Activated CD8-positive, alpha-beta memory T cell treated with anti-CD3 and anti-CD28 coated beads, Interleukin-2, amount 10 ng/mL, durations not matched to agents 7 days and 5 days (primary cell): ENCODE measurements around the gene CACNA2D3. TPM values are rescaled to one million over a fixed set of nuclear protein-coding genes. Genes with fewer than 3 reads are reported as not detected.

ENCODE experiments used
- ATAC-seq: fragments of 150-1000 bp; cut with Tn5 transposase; one replicate; pipeline ENCODE4 v1.10.0; 2021; ENCODE audit warnings: moderate library complexity
- CTCF ChIA-PET: fragments of 350-600 bp; sonication (Branson Sonifier 250); formaldehyde crosslinking; loops from one replicate; lab custom pipeline; 2021; ENCODE audit warnings: antibody characterized with exemption; lab: Charles Lee
- DNase-seq: peaks from one replicate; pipeline ENCODE4 v3.0.0-alpha.2; 2020
- H3K27ac Mint-ChIP-seq: one replicate; pipeline ENCODE4 v1.8.0; 2021; ENCODE audit warnings: mild to moderate bottlenecking, mixed read lengths
- H3K27me3 Mint-ChIP-seq: one replicate; pipeline ENCODE4 v1.8.0; 2021; ENCODE audit warnings: mixed read lengths
- H3K36me3 Mint-ChIP-seq: one replicate; pipeline ENCODE4 v1.8.0; 2021; ENCODE audit warnings: mild to moderate bottlenecking, mixed read lengths
- H3K4me1 Mint-ChIP-seq: one replicate; pipeline ENCODE4 v1.8.0; 2021; ENCODE audit warnings: mixed read lengths
- H3K4me3 Mint-ChIP-seq: one replicate; pipeline ENCODE4 v1.8.0; 2021; ENCODE audit warnings: mild to moderate bottlenecking, moderate library complexity, mixed read lengths
- H3K9me3 Mint-ChIP-seq: one replicate; pipeline ENCODE4 v1.8.0; 2022; ENCODE audit warnings: low read depth, mixed read lengths
- total RNA-seq, 2 experiments: library from RNA; stranded (reverse); gene quantifications; one replicate each; pipeline ENCODE4 v1.2.3, GENCODE V29; 2021

Gene CACNA2D3
- total RNA-seq, 2 experiments from 2014 or later, result not detected

GRCh38 chr3:55012091-55012490 is 889.7 kb downstream of the CACNA2D3 start:
- H3K36me3 Mint-ChIP-seq, result no peaks in the 10 kb centered on the region
- CTCF ChIA-PET, result no interaction called here
- no peak for ATAC-seq
- H3K27me3 Mint-ChIP-seq, result no peaks in the 10 kb centered on the region
- peaks cover 1% of the 10 kb centered on the region for H3K9me3 Mint-ChIP-seq
- no peak overlapping the region for H3K4me3 Mint-ChIP-seq
- H3K4me1 Mint-ChIP-seq, result no peaks in the 10 kb centered on the region
- no peak overlapping the region for H3K27ac Mint-ChIP-seq
- no peak for DNase-seq

DNA sequence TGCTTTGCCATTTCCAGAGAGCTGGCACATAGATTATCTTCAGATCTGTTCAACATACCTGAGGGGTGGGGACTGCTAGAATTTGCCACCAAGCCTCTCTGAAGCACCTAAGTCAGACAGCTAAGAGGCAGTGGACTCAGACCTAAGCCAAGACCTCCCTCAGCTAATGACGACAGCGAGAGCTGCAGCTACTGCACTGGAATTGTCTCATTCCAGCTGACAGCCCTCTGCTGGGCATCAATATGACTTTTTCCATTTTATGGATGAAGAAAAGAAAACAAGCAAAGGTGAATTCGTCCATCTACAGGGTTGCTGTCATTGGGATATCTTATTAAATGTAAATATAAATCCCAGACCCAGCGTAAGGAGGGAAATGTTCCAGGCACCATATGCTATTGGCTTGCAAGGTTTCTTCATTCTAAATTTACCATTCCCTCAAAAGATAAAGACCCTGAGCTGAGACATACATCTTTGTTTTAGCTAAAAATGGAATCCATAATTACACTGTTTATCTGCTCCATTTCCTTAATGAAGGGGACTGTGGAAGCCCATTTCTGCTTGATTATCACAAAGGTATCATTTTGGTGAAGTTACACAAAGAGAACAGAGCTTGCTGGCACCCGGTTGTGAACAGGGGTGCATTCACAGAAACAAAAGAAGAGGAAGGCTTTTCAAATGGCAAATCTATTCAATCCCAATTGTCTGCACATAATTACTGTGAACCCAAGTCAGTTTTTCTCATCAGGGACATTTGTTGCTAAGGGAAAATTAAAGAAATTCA is 891.0 kb downstream of the CACNA2D3 start:
- ATAC-seq, result no peak
- H3K9me3 Mint-ChIP-seq, result peaks cover 1% of the 10 kb centered on the region
- H3K36me3 Mint-ChIP-seq, result no peaks in the 10 kb centered on the region
- CTCF ChIA-PET, result no interaction called here
- no peaks in the 10 kb centered on the region for H3K4me1 Mint-ChIP-seq
- H3K27ac Mint-ChIP-seq, result no peak overlapping the region
- H3K4me3 Mint-ChIP-seq, result no peak overlapping the region
- no peak for DNase-seq
- no peaks in the 10 kb centered on the region for H3K27me3 Mint-ChIP-seq

DNA sequence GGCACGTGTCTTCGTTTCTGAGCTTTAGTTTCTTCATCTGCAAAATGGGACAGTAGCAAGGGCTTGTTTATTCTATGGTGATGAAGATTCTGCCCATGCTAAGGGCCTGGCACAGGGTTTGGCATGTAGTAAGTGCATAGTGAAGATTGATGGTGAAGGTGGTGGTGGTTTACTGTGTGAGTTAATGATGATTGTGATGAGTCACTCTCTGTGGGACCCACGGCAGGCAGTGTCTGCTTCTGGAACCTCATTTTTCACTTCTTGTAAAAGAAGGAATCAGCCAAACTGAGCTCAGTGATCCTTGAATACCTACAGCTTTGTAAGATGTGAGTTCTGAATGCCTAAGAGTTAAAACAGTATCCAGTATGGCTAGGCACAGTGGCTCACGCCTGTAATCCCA is 891.7 kb downstream of the CACNA2D3 start:
- Mint-ChIP-seq H3K4me3 (no peak overlapping the region), H3K9me3 (peaks cover 1% of the 10 kb centered on the region), H3K4me1 (no peaks in the 10 kb centered on the region), H3K27ac (no peak overlapping the region), H3K36me3 (no peaks in the 10 kb centered on the region), H3K27me3 (no peaks in the 10 kb centered on the region)
- ATAC-seq (no peak), DNase-seq (no peak)
- CTCF ChIA-PET, result no interaction called here

DNA sequence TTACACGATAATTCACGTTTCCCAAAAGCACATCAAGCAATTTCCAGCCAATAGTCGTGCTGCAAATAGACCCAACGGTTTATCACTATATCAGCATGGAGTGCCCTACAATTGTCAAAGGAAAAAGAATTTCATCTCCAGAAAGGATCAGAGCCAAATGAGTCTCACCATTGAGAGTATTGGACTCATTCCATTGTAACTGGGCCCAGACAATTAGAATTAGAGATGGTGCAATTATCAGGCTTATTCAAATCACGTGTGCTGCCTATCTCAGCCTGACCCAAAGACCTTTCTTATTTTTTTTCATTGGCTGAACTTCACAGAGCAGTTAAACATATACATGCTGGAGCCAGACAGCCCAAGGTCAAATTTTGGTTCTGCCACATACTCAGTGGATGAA is 892.6 kb downstream of the CACNA2D3 start:
- no peaks in the 10 kb centered on the region for H3K27me3 Mint-ChIP-seq
- no peak overlapping the region for H3K4me3 Mint-ChIP-seq
- no peaks in the 10 kb centered on the region for H3K36me3 Mint-ChIP-seq
- no peak overlapping the region for H3K27ac Mint-ChIP-seq
- DNase-seq, result no peak
- peaks cover 1% of the 10 kb centered on the region for H3K9me3 Mint-ChIP-seq
- H3K4me1 Mint-ChIP-seq, result no peaks in the 10 kb centered on the region
- ATAC-seq, result no peak
- CTCF ChIA-PET, result no interaction called here

GRCh38 chr3:55017876-55018275 is 895.5 kb downstream of the CACNA2D3 start:
- no peaks in the 10 kb centered on the region for H3K4me1 Mint-ChIP-seq
- no peaks in the 10 kb centered on the region for H3K36me3 Mint-ChIP-seq
- DNase-seq (no peak), ATAC-seq (no peak)
- H3K27ac Mint-ChIP-seq, result no peak overlapping the region
- no peak overlapping the region for H3K4me3 Mint-ChIP-seq
- H3K27me3 Mint-ChIP-seq, result no peaks in the 10 kb centered on the region
- H3K9me3 Mint-ChIP-seq, result peaks cover 1% of the 10 kb centered on the region
- CTCF ChIA-PET, result no interaction called here

DNA sequence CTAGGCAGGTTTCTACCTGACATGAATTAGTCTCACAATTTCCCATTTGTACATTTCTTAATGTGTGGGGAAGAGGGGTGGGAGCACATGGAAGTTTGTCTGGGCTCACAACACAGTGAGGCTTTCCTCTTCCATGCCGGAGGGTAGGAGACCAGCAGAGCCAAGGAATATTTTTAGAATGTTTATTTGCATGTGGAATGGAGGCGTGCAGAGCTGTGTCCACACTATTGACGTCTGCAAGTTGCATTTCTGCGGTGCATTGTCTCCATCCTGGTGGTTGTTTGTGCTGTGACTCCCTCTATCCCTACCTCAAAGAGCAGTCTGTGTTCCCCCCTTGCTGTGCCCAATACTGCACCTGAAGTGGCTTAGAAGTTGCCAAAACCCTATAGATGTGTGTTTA is 908.6 kb downstream of the CACNA2D3 start:
- no peak for ATAC-seq
- Mint-ChIP-seq H3K27me3 (no peaks in the 10 kb centered on the region), H3K36me3 (no peaks in the 10 kb centered on the region), H3K9me3 (no peaks in the 10 kb centered on the region), H3K27ac (no peak overlapping the region), H3K4me3 (no peak overlapping the region), H3K4me1 (no peaks in the 10 kb centered on the region)
- no peak for DNase-seq
- CTCF ChIA-PET, result no interaction called here

- Mint-ChIP-seq H3K27me3 (no peaks in the 10 kb centered on the region), H3K9me3 (peaks cover 4% of the 10 kb centered on the region), H3K36me3 (no peaks in the 10 kb centered on the region), H3K4me3 (no peak overlapping the region), H3K4me1 (no peaks in the 10 kb centered on the region), H3K27ac (no peak overlapping the region)
- CTCF ChIA-PET, result no interaction called here
- ATAC-seq, result no peak
- DNase-seq, result no peak
Observed at GRCh38 chr3:55036883-55037577, 914.7 kb downstream of the CACNA2D3 start.

DNA sequence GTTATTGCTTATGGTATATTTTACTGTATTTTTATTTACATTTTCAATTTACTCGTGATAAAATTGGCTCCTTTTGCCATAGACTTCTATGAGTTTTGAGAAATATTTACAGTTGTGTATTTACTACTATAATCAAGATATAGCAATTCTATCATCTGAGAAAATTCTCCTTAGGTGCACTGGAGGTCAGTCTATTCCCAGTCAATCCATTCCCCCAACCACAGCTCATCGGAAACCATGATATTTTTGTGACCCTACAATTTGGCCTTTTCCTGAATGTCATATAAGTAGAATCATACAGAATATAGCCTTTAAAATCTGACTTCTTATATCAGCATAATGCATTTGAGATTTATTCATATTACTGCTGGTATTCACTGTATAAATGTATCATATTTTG is 920.2 kb downstream of the CACNA2D3 start:
- no peaks in the 10 kb centered on the region for H3K27me3 Mint-ChIP-seq
- ATAC-seq (no peak), DNase-seq (no peak)
- H3K9me3 Mint-ChIP-seq, result peaks cover 4% of the 10 kb centered on the region
- CTCF ChIA-PET, result no interaction called here
- H3K4me1 Mint-ChIP-seq, result no peaks in the 10 kb centered on the region
- H3K4me3 Mint-ChIP-seq, result no peak overlapping the region
- no peaks in the 10 kb centered on the region for H3K36me3 Mint-ChIP-seq
- no peak overlapping the region for H3K27ac Mint-ChIP-seq

GRCh38 chr3:55044486-55044885 is 922.1 kb downstream of the CACNA2D3 start:
- no peaks in the 10 kb centered on the region for H3K36me3 Mint-ChIP-seq
- no peaks in the 10 kb centered on the region for H3K27me3 Mint-ChIP-seq
- no peak overlapping the region for H3K4me3 Mint-ChIP-seq
- DNase-seq, result no peak
- H3K9me3 Mint-ChIP-seq, result no peaks in the 10 kb centered on the region
- H3K27ac Mint-ChIP-seq, result no peak overlapping the region
- CTCF ChIA-PET, result no interaction called here
- ATAC-seq, result no peak
- H3K4me1 Mint-ChIP-seq, result no peaks in the 10 kb centered on the region

GRCh38 chr3:55059027-55059629 is 936.8 kb downstream of the CACNA2D3 start:
- Mint-ChIP-seq H3K4me1 (no peaks in the 10 kb centered on the region), H3K9me3 (peaks cover 9% of the 10 kb centered on the region), H3K27me3 (no peaks in the 10 kb centered on the region), H3K27ac (no peak overlapping the region), H3K36me3 (no peaks in the 10 kb centered on the region), H3K4me3 (no peak overlapping the region)
- no peak for DNase-seq
- ATAC-seq, result no peak
- CTCF ChIA-PET, result no interaction called here

DNA sequence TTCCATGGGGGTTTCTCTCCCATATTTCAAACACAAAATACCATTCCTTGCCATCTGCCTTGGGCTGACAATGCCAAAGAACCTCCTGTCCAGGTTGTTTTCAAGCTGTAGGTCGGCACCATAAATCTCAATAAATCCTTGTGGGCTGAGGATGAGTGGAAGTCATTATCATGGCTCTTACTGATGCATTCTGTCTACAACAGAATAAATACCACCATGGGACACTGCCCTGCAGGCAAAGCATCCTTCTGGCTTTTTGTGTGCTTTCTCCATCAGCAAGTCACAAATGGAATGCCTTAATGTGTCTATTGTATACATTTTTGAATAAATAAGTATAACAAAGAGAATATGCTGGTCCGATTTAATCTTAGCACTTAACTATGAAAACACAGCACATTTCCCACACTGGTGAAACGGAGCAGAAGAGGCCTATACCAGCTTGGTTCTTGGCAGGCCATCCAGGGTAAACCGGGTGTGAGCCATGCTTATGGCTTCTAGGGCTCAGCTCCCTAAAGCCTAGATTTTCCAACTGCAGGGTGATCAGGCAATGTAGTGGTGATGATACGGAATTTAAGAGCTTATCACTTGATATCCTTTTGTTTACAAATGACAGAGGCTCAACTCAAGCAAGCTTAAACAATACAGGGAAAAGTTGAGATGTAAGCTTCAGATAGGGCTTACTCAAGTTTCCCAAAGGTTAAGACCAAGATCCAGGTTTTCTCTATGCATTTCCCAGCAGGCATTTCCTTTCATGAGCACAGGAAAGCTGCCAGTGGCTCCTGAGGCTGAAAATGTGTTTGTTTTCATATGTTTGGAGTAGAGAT is 938.8 kb downstream of the CACNA2D3 start:
- Mint-ChIP-seq H3K9me3 (peaks cover 4% of the 10 kb centered on the region), H3K4me3 (no peak overlapping the region), H3K27ac (no peak overlapping the region), H3K4me1 (no peaks in the 10 kb centered on the region), H3K36me3 (no peaks in the 10 kb centered on the region), H3K27me3 (no peaks in the 10 kb centered on the region)
- ATAC-seq (no peak), DNase-seq (no peak)
- CTCF ChIA-PET, result no interaction called here

DNA sequence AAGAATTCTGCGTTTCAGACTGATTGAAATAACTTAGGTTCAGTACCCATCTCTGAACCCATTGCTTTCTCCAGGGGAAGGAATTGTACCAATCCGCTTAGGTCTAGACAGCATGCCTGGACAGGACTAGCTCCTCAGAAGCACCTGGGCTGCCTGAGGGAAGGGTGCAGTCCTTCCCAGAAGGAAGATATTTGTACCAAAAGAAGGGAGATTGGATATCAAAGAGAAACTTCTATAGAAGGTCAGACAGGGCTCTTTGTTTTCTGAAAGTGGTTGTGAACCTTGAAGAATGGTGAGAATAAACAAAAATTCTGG is 939.3 kb downstream of the CACNA2D3 start:
- Mint-ChIP-seq H3K36me3 (no peaks in the 10 kb centered on the region), H3K4me3 (no peak overlapping the region), H3K4me1 (no peaks in the 10 kb centered on the region), H3K9me3 (peaks cover 4% of the 10 kb centered on the region), H3K27me3 (no peaks in the 10 kb centered on the region), H3K27ac (no peak overlapping the region)
- CTCF ChIA-PET, result no interaction called here
- ATAC-seq (no peak), DNase-seq (no peak)

DNA sequence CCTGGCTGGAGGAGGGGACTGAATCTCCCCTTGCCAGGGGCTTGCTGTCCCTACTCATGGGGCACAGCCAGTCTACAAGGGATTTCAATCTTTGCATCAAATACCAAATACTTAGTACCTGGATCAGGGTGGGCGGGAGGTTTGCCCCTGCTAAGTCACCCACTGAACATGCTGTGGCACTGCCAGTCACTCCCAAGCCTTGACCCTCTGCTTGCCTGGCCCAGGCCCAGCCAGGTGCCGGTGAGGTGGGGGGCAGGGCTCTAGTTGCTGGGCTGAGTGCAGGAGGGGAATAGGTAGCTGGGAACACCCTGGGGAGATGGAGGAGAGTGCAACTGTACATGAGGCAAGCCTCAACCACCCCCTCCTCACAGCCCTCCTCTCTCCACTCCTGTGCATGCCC is 941.8 kb downstream of the CACNA2D3 start:
- H3K4me3 Mint-ChIP-seq, result no peak overlapping the region
- H3K9me3 Mint-ChIP-seq, result peaks cover 3% of the 10 kb centered on the region
- no peaks in the 10 kb centered on the region for H3K4me1 Mint-ChIP-seq
- H3K27ac Mint-ChIP-seq, result no peak overlapping the region
- H3K27me3 Mint-ChIP-seq, result no peaks in the 10 kb centered on the region
- ATAC-seq (no peak), DNase-seq (no peak)
- H3K36me3 Mint-ChIP-seq, result no peaks in the 10 kb centered on the region
- CTCF ChIA-PET, result no interaction called here
